Smooth muscle cell (in vitro differentiated cells): ENCODE results near the gene PARD3. TPM values are rescaled to one million over a fixed set of nuclear protein-coding genes. Genes with fewer than 3 reads are reported as not detected.
A peak's percentile ranks its signal among the peaks of the same experiment; 100 is the strongest.

ENCODE experiments used
- DNase-seq: peaks from one replicate; lab custom pipeline; 2025; ENCODE audit not compliant: unreplicated experiment; lab: John Stamatoyannopoulos, UW
- H2AFZ ChIP-seq: fragments of 200-600 bp; sonication (generic); 2 replicates; pipeline ENCODE4 v1.6.0; 2016; ENCODE audit warnings: antibody characterized with exemption, low read depth, mild to moderate bottlenecking
- H3F3A ChIP-seq: fragments of 200-600 bp; sonication (generic); 2 replicates; pipeline ENCODE4 v1.6.0; 2017; ENCODE audit warnings: antibody characterized with exemption, low read depth
- H3K27ac ChIP-seq: fragments of 200-600 bp; sonication (generic); 2 replicates; pipeline ENCODE4 v1.5.1; 2016; ENCODE audit warnings: low read depth, mild to moderate bottlenecking
- H3K27me3 ChIP-seq: fragments of 200-600 bp; sonication (generic); 2 replicates; pipeline ENCODE4 v1.6.1; 2016; ENCODE audit warnings: low read depth, mild to moderate bottlenecking
- H3K36me3 ChIP-seq: fragments of 200-600 bp; sonication (generic); 2 replicates; pipeline ENCODE4 v1.5.1; 2016; ENCODE audit warnings: low read depth
- H3K4me1 ChIP-seq: fragments of 200-600 bp; sonication (generic); 2 replicates; pipeline ENCODE4 v1.5.1; 2016; ENCODE audit warnings: low read depth
- H3K4me2 ChIP-seq: fragments of 200-600 bp; sonication (generic); 2 replicates; pipeline ENCODE4 v1.6.0; 2016; ENCODE audit warnings: mild to moderate bottlenecking
- H3K4me3 ChIP-seq: fragments of 200-600 bp; sonication (generic); 2 replicates; pipeline ENCODE4 v1.5.1; 2016; ENCODE audit warnings: mild to moderate bottlenecking
- H3K79me2 ChIP-seq: fragments of 200-600 bp; sonication (generic); 2 replicates; pipeline ENCODE4 v1.6.0; 2016; ENCODE audit warnings: low read depth, mild to moderate bottlenecking
- H3K9ac ChIP-seq: fragments of 200-600 bp; sonication (generic); 2 replicates; pipeline ENCODE4 v1.6.0; 2016; ENCODE audit warnings: low read depth
- H3K9me3 ChIP-seq: fragments of 200-600 bp; sonication (generic); replicated peaks from 2 replicates; pipeline ENCODE4 v1.5.1; 2016; ENCODE audit warnings: low read depth
- H4K20me1 ChIP-seq: fragments of 200-600 bp; sonication (generic); 2 replicates; pipeline ENCODE4 v1.6.0; 2016; ENCODE audit warnings: low read depth
- CTCF ChIP-seq: fragments of 200-600 bp; sonication (generic); IDR thresholded peaks from 2 replicates; pipeline ENCODE4 v1.5.1; 2017; ENCODE audit warnings: borderline replicate concordance, mild to moderate bottlenecking, antibody characterized with exemption; ENCODE audit not compliant: insufficient read depth, poor library complexity, severe bottlenecking
- WGBS: methylation state at CpG from one replicate; pipeline ENCODE4 v1.1.7; 2016; ENCODE audit warnings: low lambda C conversion rate; 5-methylcytosine and 5-hydroxymethylcytosine counted together
- polyA plus RNA-seq: library from polyadenylated mRNA; unstranded; fragments of >200 nt; fragmentation: Nextera tagmentation; extraction: Ambion mirVana; gene quantifications from 2 replicates; pipeline ENCODE4 v1.2.1, GENCODE V29; 2016
- total RNA-seq: library from RNA; depleted of rRNA; stranded (reverse); fragments of >200 nt; gene quantifications from 2 replicates; pipeline ENCODE4 v1.2.3, GENCODE V29; 2014

The PARD3 gene
- total and polyA plus RNA-seq, 2 experiments from 2014 or later = 17.5 to 26.0 TPM

- peak overlapping the region; percentile 79 for H3K27ac ChIP-seq
- no peak overlapping the region for H3K4me3 ChIP-seq
- no peaks in the 10 kb centered on the region for H3K9me3 ChIP-seq
- H3F3A ChIP-seq = peaks cover 7% of the 10 kb centered on the region
- no peak overlapping the region for H2AFZ ChIP-seq
- peak overlapping the region; percentile 29 for H3K9ac ChIP-seq
- H4K20me1 ChIP-seq = no peaks in the 10 kb centered on the region
- TF ChIP-seq CTCF = no peak
- H3K27me3 ChIP-seq = no peaks in the 10 kb centered on the region
- H3K4me2 ChIP-seq = peak overlapping the region; percentile 66
- WGBS = 84% methylated on average over 16 of the region's 16 CpGs
- DNase-seq = no peak
- H3K36me3 ChIP-seq = no peaks in the 10 kb centered on the region
- peaks cover 7% of the 10 kb centered on the region for H3K4me1 ChIP-seq
- H3K79me2 ChIP-seq = no peaks in the 10 kb centered on the region
Observed at GRCh38 chr10:34298346-34298818, 516.7 kb downstream of the PARD3 start.

- 85% methylated on average over 6 of the region's 6 CpGs for WGBS
- H3F3A ChIP-seq = peaks cover 9% of the 10 kb centered on the region
- DNase-seq = no peak
Observed at GRCh38 chr10:34297541-34298345, 517.4 kb downstream of the PARD3 start.

GRCh38 chr10:34295142-34295548 lies 520.0 kb downstream of the PARD3 start:
- H3K27ac ChIP-seq = peak overlapping the region; percentile 1
- no peaks in the 10 kb centered on the region for H3K36me3 ChIP-seq
- peaks cover 15% of the 10 kb centered on the region for H3F3A ChIP-seq
- no peak overlapping the region for H2AFZ ChIP-seq
- TF ChIP-seq CTCF = no peak
- DNase-seq = no peak
- no peak overlapping the region for H3K9ac ChIP-seq
- H3K4me1 ChIP-seq = peaks cover 18% of the 10 kb centered on the region
- no peak overlapping the region for H3K4me3 ChIP-seq
- no peaks in the 10 kb centered on the region for H3K27me3 ChIP-seq
- no peaks in the 10 kb centered on the region for H3K9me3 ChIP-seq
- peak overlapping the region; percentile 72 for H3K4me2 ChIP-seq
- no peaks in the 10 kb centered on the region for H4K20me1 ChIP-seq
- H3K79me2 ChIP-seq = no peaks in the 10 kb centered on the region
- 21% methylated on average over 6 of the region's 6 CpGs for WGBS

More at GRCh38 chr10:34297541-34298345, 517.4 kb downstream of the PARD3 start:
- Histone ChIP-seq H3K79me2 (no peaks in the 10 kb centered on the region), H2AFZ (no peak overlapping the region), H3K4me1 (peaks cover 10% of the 10 kb centered on the region), H4K20me1 (no peaks in the 10 kb centered on the region), H3K27ac (peak overlapping the region; percentile 79), H3K9ac (peak overlapping the region; percentile 29), H3K27me3 (no peaks in the 10 kb centered on the region), H3K4me2 (no peak overlapping the region), H3K36me3 (no peaks in the 10 kb centered on the region), H3K9me3 (no peaks in the 10 kb centered on the region), H3K4me3 (no peak overlapping the region)
- no peak for TF ChIP-seq CTCF
